ENCODE measurements around the gene SCG2.
"Not testable (repeated sequence)": the region's sequence is repeated elsewhere in the genome, so short reads cannot be mapped to it uniquely, and the experiment has no call there.

SCG2 gene

DNA sequence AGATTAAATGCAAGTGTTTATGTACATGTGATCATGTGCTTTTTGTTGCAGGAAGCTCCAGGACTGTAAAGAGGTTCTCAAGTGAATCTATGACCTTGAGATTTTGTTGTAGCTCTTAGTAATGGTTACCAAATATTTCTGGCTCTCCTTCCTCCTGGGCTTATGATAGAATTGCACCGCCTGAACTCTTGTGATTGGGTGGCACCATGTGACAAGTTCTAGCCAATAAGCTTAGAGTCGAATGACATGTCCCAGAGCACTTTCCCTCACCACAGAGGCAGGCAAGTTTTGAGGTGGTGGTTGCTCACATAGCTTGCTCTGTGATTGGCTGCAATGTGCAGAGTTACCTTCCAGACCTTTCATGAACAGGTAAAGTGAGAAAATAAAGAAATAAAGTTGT, 8.9 kb upstream of the SCG2 start:
- no peak for DNase-seq

DNA sequence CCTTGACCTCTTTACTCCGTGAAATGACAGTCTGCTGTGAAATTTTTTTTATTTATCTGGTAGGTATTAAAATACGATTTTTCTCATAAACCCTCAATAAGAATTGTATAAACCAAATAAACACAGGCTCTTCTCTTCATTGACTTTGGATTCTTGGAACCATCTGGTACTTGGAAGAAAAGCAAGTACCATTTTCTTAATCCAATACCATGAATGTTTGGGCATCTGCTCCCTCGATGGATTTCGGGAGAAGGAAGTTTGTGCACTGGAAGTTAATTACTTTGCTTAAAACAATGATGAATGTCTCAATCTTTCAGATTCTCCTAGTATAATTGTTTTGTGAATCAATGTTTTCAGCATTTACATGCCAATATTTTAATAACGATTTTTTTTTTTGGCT, 5.3 kb upstream of the SCG2 start:
- DNase-seq = no peak

DNA sequence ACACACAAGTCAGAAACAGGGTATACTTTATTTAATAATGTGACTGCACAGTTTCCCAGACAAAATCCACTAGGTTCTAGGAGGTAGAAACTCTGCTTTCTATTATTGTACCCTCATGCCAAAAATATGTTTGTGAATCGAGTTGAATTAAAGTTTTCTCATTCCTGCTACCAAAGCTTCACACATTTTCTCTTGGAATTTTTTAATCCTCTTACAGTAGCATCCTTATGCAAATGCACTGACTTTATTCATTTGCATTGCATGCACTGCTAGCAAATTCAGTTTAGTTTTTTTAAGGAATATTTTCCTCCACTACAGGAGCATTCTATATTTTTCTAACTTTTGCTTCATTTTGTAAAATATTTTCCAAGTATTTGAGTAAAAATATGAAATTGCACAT, 4.8 kb upstream of the SCG2 start:
- no peak for DNase-seq

DNA sequence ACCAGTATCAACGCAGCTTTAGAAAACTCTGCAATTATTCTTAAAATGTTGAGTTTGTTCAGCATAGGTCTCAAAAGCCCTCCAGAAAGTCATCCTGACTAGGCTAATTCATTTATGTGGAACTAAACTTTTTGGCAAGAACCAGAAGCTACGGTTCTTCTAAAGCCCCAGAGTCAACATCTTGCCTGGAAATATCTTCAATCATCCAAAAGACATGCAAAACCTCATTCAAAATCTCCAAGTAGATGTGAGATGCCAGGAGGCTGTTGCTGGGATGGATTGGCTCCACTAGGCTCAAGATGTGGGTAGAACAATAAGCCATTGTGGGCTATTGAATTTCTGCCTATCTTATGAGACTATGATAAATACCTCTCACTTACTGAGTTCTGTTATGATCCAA, 2.1 kb upstream of the SCG2 start:
- no peak for DNase-seq

DNA sequence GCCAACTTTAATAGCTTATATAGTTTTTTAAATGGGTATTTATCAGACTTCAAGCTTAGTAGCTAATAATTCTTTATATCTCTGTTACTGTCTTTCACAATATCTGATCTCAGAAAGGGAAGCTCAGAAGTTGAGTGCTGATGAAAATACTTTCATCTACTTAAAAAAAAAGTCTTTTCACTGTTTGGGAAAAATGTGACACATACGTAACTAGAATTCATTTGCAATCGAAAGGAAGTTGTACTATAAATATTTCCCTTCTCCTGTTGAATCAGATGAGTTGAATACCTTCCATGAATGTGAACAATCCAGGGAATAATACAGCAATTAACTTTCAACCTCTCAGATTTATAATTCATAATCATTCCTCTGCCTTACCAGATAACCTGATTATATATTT, 811 bp upstream of the SCG2 start:
- no peak for DNase-seq

DNA sequence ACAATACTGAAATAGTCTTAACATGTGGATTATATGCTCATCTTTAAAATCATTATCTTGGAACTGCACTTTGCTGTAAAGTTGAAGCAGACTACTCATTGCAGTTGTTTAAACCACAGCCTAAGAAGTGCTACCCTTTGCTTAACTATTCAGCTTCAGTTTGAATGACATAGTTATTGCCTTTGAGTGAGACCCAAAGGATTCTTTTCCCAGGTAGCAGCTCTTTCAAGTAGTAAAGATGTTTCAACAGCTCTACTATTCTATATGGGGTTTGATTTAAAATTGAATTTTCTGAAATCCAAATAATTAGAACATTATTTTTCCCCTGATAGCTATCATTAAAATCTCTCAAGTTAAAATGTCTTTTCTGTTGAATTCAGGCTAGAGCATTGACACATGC, 1.1 kb downstream of the SCG2 start:
- DNase-seq = no peak

DNA sequence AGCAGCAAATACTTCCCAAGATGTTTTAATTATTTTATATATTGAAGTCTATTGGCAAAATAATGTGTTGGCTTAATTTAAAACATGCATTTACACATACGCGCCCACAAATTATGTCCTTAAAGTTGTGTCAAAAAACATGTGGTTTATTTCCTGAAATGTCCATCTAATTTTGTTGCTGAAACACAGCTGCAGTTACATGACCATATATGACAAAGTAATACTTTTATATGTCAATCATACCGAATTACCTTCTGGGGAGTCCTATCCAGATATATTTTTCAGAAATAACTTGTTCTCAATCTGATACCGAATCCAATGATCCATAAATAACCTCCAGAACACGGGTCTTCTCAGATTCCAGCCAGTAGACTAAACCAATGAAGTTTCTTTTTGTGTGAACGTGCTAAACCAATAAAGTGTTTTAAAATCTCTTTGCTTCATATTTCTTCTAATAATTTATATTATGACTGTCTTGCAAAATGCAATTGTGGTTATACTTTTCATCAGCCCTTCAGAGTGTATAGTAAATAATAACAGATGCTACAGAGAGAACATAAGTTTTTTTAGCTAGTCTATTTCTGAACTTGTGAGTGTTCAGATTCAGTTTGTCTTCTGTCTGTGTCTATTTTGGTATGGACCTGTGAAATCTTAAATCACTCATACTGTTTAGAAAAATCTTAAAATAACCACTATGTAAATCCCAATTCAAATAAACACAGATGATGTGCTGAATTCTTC, 2.4 kb downstream of the SCG2 start:
- no peak for DNase-seq

DNA sequence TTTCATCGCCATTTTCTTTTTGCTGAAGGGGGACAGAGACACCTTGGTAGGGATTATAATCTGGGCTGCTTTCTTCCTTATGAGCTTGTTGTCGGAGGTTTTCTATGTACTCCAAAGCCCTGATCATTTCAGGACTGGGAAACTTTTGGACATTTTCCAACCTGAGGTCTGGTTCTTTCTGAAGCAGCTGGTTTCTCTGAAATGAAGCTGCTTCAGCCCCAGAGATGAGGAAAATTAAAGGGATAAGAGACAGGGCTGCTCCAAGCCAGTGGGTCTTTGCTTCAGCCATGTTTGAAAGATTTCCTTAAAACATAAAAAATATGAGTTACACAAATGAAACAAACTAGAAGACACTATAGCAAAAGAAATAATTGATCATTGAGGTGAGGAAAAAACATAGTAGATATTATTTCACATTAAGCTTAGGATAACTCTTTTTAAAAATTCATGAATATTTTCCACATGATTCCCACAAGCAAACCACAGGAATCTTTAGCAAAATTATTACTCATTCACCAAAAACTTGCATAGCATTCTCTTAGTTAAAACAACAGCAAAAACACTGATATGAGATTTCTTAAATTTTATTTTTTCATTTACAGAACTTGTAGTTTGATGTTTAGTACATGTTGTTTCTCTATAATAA, 3.0 kb downstream of the SCG2 start:
- DNase-seq = no peak

DNA sequence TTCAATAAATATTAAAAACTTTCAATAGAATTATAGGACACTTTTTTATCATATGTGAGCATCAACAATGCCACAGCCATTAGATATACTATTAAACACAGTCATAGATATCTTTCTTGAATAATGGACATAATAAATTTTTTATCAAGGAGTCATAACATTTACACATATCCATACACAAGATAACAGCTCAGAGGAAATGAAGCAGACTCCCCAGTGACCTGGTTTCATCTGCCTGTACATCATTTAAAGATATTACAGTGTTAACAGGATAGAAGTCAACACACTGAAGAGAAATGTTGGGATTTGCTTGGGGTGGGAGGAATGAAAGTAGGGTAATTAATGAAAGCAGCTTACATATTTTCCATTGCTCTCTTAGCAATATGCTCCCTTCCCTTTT, 5.1 kb downstream of the SCG2 start:
- no peak for DNase-seq

DNA sequence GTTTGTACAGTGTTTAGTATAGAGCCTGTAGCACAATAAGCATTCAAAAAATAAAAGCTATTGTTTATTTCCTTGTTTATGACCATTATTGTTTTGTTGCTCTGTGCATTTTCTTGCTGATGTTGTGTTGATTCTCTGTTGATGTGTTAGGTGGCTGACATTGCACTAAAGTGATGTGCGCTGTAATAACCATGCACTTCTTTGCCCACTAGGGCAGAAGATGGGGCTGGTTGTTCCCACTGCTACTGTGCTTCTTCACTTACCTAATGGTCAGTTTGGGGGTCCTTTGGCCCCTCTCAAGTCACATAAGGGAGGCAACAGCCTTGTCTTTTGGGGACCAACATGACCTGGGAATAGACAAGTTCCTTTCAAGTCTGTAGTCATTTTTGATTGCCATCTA, 6.0 kb downstream of the SCG2 start:
- no peak for DNase-seq

DNA sequence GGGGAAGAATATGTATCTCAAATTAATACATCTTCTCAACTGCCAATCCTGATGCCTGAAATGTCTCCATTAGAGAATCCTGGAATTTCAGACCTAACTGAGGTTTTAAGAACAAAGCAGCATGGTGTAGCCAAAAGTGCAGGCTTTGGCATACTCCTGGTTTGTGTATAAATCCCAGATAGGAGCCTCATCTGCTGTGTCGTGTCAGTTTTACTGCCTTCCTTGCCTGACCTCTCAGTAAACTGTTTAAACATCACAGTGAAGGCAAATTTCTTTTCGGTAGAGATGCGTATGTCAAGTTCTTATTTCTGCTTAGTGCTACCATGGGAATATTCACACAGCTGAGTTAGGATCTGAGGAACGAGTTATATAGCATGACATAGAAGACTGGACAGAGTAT, 7.3 kb downstream of the SCG2 start:
- no peak for DNase-seq

DNA sequence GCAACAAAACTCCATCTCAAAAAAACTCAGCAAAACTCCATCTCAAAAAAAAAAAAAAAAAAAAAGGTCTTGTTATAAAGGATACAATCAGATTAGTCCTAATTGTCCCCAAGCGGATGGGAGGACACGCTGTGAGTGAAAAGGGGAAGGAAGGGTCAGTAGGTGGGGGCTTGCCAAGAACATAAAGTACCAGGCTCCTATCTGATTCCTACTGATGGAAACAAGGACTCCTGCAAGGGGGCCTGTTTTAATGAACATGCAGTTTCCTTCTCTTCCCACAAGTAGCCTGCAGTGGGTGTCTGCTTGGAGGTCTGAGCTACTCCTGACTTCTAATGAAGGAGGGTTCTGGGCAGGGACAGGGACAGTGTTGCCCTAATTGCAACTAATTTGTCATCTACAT, 7.9 kb downstream of the SCG2 start:
- no peak for DNase-seq

DNA sequence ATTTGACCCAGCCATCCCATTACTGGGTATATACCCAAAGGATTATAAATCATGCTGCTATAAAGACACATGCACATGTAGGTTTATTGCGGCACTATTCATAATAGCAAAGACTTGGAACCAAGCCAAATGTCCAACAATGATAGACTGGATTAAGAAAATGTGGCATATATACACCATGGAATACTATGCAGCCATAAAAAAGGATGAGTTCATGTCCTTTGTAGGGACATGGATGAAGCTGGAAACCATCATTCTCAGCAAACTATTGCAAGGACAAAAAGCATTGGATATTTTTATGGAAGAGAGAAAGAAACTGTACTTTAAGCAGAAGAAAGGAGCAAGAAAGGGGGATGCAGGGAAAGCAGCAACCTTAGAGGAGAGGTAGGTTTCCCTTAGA, 9.5 kb downstream of the SCG2 start:
- not testable (repeated sequence) for DNase-seq

DNA sequence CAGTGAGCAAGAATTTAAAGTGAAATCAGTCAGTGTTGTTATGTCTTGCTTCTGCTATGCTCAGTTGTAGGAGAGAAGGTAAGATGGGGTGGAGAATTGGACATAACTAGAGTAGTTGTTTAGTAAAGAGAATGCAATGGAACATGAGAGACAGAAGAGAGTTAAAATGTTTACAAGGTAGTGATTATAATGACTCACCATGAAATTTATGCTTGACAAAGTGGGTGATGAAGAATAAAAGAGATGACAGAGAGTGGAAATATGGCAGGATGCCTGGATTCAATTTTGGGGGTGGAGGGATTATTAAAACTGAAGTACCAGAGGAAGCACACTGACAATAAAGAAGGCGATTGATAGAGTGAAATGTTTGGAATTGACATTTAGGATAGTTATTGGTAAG, 10.6 kb downstream of the SCG2 start:
- DNase-seq = no peak

DNA sequence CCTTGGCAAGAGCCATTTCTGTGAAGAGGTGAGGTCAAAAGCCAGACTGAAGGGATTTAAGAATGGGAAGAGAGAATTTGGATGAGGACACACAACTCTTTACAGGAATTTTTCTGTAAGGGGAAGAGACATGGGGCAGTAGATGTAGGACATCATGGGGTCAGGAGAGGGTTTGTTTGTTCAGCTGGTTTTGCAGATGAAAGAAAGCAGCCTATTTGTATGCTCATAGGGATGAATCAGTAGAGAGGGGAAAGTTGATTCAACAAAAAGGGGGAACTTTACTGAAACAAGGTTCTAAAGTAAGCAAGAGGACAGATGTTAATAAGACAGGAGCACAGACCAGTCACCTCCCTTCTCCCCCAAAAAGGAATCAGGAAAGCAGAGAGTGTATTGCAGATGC, 11.2 kb downstream of the SCG2 start:
- no peak for DNase-seq

DNA sequence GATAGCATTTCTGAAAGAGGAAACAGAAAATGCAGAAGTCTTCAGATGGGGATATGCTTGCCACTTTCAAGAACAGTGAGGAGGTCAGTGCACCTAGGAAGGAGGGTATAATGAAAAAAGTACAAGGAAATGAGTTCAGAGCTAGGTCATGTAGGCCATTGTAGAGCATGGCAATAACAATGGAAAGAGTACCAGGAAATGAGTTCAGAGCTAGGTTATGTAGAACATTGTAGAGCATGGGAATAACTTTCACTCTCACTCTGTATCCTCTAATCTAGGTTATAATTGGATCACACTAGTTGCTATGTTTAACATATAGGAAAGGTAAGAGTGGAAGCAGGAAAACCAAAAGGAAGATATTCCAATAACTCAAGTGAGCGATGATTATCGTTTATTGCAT, 12.3 kb downstream of the SCG2 start:
- no peak for DNase-seq

DNA sequence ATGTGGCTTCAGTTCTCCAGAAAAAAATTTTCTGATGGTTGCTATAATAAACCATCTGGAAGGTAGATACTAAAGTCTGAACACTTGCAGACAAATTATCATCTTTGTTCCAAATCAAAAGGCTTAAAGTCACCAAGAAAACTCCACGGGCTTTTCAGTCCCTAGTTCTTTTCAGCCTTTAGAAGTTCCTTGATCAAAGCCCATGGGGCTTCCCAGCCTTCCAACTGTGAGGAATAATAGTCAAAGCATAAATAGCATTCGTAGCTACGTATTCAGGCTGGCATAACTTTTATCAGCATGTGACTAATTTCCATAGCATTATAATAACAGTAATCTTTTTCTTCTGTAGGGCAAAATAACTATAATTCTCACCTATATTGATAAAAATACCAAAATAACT, 13.9 kb downstream of the SCG2 start:
- DNase-seq = no peak

DNA sequence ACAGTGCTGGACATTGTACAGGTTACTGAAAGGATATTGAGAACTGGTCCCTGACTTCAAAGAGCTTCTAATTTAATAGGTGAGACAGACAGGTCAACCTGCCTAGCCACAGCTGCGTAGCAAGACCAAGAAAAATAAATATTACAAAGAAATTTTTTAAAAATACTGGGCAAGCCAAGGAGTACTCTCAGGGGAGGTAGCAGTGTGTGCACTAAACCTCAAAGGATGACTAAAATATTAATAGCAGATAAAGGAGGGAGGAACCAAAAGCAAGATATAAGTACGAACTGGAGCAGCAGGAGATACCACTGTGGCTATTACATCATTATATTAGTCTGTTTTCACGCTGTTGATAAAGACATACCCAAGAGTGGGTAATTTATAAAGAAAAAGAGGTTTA, 14.9 kb downstream of the SCG2 start:
- no peak for DNase-seq

DNA sequence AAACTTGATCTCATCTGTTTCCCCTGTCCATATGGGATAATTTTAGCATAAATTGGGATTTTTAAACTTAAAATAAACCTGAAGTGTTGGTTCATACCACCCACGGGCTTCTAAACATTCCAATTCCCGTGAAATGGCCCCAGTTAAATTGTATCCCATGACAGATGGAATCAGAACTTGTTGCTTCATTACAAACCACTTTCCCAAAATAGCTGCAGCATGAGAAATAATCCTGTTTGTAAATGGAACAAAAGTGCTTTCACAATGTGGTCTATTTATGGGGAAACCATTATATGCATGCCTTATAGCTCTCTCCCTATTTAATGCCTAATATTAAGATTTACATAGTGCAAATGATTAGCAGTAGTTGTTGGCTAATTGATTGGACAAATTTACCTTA, 15.9 kb downstream of the SCG2 start:
- DNase-seq = peak in 1 of 2 experiments; percentile 6

DNA sequence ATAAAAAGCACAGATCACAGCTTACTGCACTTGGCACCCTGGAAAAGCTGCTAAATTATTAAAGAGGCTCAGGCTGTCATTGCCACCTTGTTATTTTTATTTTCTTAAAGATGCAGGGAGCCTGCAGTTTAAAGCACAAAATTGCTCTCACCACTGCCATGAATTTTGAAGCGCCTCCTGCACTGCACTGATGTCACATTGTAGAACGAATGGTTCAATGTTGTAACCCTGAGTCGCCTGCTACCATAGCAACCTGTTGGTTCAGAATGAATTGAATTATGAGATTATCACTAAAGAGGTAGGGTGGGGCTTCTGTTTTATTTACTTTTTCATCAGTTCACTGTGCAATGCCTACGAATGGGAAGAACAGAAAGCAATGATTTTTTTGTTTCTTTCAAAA, 16.5 kb downstream of the SCG2 start:
- peak in 1 of 2 experiments; percentile 58 for DNase-seq

DNA sequence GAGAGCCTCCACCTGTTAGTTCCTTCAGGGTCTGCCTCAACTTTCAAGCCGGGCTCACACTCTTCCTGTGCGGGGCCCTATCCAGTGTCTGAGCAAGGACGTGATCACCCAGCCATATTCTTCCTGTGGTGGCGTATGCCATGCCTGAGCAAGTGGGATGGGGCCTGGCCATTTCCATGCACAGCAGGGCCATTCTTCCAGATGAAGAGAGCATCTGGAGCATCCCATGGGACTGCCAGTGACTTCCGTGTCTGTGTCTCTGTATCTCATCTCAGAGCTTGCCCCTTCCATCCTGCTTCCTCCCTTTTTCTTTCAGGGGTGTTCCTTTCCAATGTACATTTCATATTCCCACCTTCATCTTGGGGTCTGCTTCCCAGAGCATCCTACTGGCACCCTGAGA, 20.2 kb downstream of the SCG2 start:
- DNase-seq = no peak

DNA sequence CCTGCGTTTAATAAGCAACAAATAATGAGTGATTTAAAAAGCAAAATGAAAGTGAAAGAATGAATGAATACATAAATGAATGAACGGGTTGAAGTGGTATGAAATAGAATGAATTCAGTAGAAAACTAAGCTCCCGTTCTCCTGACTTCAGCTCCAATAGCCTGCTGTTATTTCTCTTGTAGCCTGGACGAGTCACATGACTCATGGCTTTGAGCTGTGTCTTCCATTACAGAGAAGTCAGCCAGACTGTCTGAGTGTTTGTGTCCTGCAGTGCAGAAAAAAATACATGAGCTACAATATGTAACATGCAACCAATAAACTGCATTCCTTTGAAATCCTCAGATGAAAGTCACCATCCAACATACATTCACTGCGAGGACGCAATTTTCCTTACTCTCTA, 21.2 kb downstream of the SCG2 start:
- DNase-seq = no peak

DNA sequence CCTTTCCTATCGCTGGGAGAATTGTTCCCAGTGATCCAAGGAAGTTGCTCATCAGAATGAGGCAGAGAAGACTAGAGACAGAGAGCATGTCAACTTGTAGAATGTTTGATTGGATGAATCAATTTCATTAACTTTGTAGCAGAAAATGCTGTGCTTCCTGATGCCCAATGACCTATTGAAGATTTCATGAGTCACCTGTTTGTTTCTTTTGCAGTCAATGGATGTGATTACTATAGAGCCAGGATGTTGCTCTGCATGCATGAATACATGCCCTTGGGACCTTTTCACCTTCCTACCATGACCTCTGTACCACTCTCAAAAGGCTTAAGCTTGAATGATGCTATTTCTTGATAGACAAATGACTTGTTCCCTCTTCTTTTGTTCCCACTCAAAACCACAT, 23.3 kb downstream of the SCG2 start:
- no peak for DNase-seq

DNA sequence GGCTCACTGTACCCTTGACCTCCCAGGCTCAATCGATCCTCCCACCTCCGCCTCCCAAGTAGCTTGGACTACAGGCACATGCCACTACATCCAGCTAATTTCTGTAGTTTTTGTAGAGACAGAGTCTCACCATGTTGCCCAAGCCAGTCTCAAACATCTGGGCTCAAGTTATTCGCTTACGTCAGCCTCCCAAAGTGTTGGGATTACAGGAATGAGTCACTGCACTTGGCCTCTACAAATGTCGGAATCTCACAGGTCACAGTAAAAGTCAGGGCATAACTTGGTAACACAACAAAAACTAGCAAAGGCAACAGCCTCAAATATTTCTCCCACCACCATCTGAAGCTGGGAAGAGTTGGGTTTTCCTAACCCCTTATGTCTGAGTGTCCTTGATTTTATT, 25.3 kb downstream of the SCG2 start:
- DNase-seq = no peak

DNA sequence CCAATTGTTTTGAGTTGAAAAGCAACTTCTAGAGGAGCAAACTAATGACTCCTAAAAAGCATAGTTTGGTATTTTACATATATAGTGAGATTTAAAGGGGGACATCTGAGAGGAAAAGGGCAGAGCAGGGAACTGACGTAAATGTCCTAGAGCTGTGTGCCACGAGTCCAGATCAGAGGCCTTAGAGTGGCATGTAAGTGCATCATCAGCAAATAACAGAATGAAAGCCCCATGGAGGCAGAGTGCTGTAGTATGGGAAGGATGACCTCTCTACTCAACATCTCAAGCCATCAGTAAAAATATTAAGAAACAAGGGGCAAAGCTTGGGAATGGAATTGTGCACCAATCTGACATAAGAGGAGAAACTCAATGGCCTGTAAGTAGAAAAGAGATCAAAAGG, 31.4 kb downstream of the SCG2 start:
- no peak for DNase-seq
